M059J (cell line): ENCODE results near the gene FKRP. TPM values are rescaled to one million over a fixed set of nuclear protein-coding genes. Genes with fewer than 3 reads are reported as not detected.
"Not testable (repeated sequence)": the region's sequence is repeated elsewhere in the genome, so short reads cannot be mapped to it uniquely, and the experiment has no call there.

ENCODE experiments used
- DNase-seq: peaks from one replicate; pipeline ENCODE4 v3.0.0-alpha.2; 2012; ENCODE audit warnings: low read depth
- total RNA-seq: library from RNA; depleted of rRNA; stranded (reverse); fragments of >200 nt; shearing (Covaris generic); gene quantifications from 2 replicates; pipeline ENCODE4 v1.2.3, GENCODE V29; 2014; rRNA removed

FKRP gene
- total RNA-seq: 13.1 and 28.4 TPM in 2 replicates

- peak; percentile 20 for DNase-seq
Observed at GRCh38 chr19:46745521-46746280, at the start of gene FKRP. Gene FKRP, plus strand, starts transcription at chr19:46746057. Its CDS starts 9,394 bp downstream, at chr19:46755451.

GRCh38 chr19:46696866-46697203 is 49.0 kb upstream of the FKRP start:
- no peak for DNase-seq

GRCh38 chr19:46697204-46697960 is 48.5 kb upstream of the FKRP start:
- DNase-seq: no peak

GRCh38 chr19:46698395-46699321 is 47.2 kb upstream of the FKRP start:
- DNase-seq: no peak

GRCh38 chr19:46700704-46701103 is 45.2 kb upstream of the FKRP start:
- no peak for DNase-seq

GRCh38 chr19:46704379-46705076 is 41.3 kb upstream of the FKRP start:
- peak; percentile 33 for DNase-seq

- DNase-seq: no peak
Observed at GRCh38 chr19:46710687-46711086, 35.2 kb upstream of the FKRP start.

- not testable (repeated sequence) for DNase-seq
Observed at GRCh38 chr19:46712768-46713338, 33.0 kb upstream of the FKRP start.

GRCh38 chr19:46713781-46714443 is 31.9 kb upstream of the FKRP start:
- DNase-seq: peak; percentile 95

GRCh38 chr19:46714444-46715106 is 31.3 kb upstream of the FKRP start:
- DNase-seq: no peak

GRCh38 chr19:46715620-46715974 is 30.3 kb upstream of the FKRP start:
- DNase-seq: no peak

GRCh38 chr19:46715975-46716671 is 29.7 kb upstream of the FKRP start:
- DNase-seq: peak; percentile 39

- DNase-seq: peak; percentile 28
Observed at GRCh38 chr19:46716672-46717033, 29.2 kb upstream of the FKRP start.

- peak; percentile 75 for DNase-seq
Observed at GRCh38 chr19:46717034-46717715, 28.7 kb upstream of the FKRP start, which contains the start of gene PRKD2. Gene PRKD2, minus strand, starts transcription at chr19:46717114. Its CDS starts 744 bp downstream, at chr19:46716370.

GRCh38 chr19:46717716-46718143 is 28.1 kb upstream of the FKRP start:
- DNase-seq: no peak

GRCh38 chr19:46718157-46718933 is 27.5 kb upstream of the FKRP start:
- DNase-seq: peak; percentile 57

- no peak for DNase-seq
Observed at GRCh38 chr19:46718934-46719622, 26.8 kb upstream of the FKRP start.
